GM12878 (cell line): Measurements from ENCODE around the gene SMARCB1. TPM values are rescaled to one million over a fixed set of nuclear protein-coding genes. Genes with fewer than 3 reads are reported as not detected.

Experiments
- ATAC-seq: fragments of 200-7000 bp; cut with Tn5 transposase; 3 replicates; pipeline ENCODE4 v1.9.1; 2020; ENCODE audit warnings: mild to moderate bottlenecking, moderate library complexity
- BruUV-seq: library from RNA; stranded (reverse); fragments of 400-500 nt; replicated peaks from 2 replicates; lab custom pipeline; 2021; lab: Mats Ljungman, UMichigan
- CTCF ChIA-PET: fragments of 300-600 bp; sonication (Branson Sonifier 250); formaldehyde crosslinking; extraction: SDS; loops from one replicate; lab custom pipeline; 2021; ENCODE audit warnings: inconsistent platforms; lab: Yijun Ruan, JAX
- POLR2A ChIA-PET: fragments of 350-600 bp; formaldehyde crosslinking; extraction: SDS; loops from one replicate; lab custom pipeline; 2021; ENCODE audit warnings: inconsistent platforms; lab: Charles Lee
- RAD21 ChIA-PET: fragments of 300-600 bp; sonication (Branson Sonifier 250); formaldehyde crosslinking; loops from one replicate; lab custom pipeline; 2023; ENCODE audit warnings: antibody characterized with exemption; ENCODE audit not compliant: unreplicated experiment; lab: Charles Lee
- SMC1A ChIA-PET: fragments of 300-600 bp; sonication (Branson Sonifier 250); formaldehyde crosslinking; loops from one replicate; lab custom pipeline; 2023; ENCODE audit not compliant: unreplicated experiment, uncharacterized antibody; lab: Charles Lee
- DNase-seq: peaks from one replicate; pipeline ENCODE4 v3.0.0-alpha.2; 2011; ENCODE audit warnings: low read depth, low spot score
- FAIRE-seq: peaks from 3 replicates; lab custom pipeline; 2011; peaks lifted over from hg19 to GRCh38; lab: Jason Lieb, UNC
- H2AFZ ChIP-seq: 2 replicates; pipeline ENCODE4 v1.6.0; 2011; ENCODE audit warnings: low read depth, low read length, control low read depth; ENCODE audit not compliant: control insufficient read depth
- H3K27ac ChIP-seq: 2 replicates; pipeline ENCODE4 v1.5.1; 2011; ENCODE audit warnings: control low read depth; ENCODE audit not compliant: control insufficient read depth, insufficient read depth
- H3K27me3 ChIP-seq, 2 experiments: replicated peaks in 1 of 2; 2 replicates each; pipeline versions ENCODE4 v1.6.0 to v1.6.1; 2011; ENCODE audit warnings: low read length in 1 of 2; ENCODE audit not compliant: control insufficient read depth in 2 of 2, insufficient read depth in 2 of 2
- H3K36me3 ChIP-seq, 2 experiments: 2 replicates each; pipeline ENCODE4 v1.5.1; 2011; ENCODE audit warnings: low read length in 1 of 2; ENCODE audit not compliant: control insufficient read depth in 2 of 2, insufficient read depth in 2 of 2
- H3K4me1 ChIP-seq: 2 replicates; pipeline ENCODE4 v1.6.1; 2011; ENCODE audit warnings: mild to moderate bottlenecking, low read length, moderate library complexity, mixed read lengths; ENCODE audit not compliant: control insufficient read depth, insufficient read depth
- H3K4me2 ChIP-seq: 2 replicates; pipeline ENCODE4 v1.6.0; 2011; ENCODE audit warnings: control low read depth; ENCODE audit not compliant: control insufficient read depth, insufficient read depth
- H3K4me3 ChIP-seq: fragments of 200-600 bp; sonication (generic); 2 replicates; pipeline ENCODE4 v1.5.1; 2016
- H3K79me2 ChIP-seq: 2 replicates; pipeline ENCODE4 v1.6.0; 2011; ENCODE audit warnings: low read length; ENCODE audit not compliant: control insufficient read depth, insufficient read depth
- H3K9ac ChIP-seq: 2 replicates; pipeline ENCODE4 v1.8.0; 2011; ENCODE audit warnings: low read length, control low read depth, mixed read lengths; ENCODE audit not compliant: control insufficient read depth, insufficient read depth
- H3K9me3 ChIP-seq: replicated peaks from 3 replicates; pipeline ENCODE4 v1.5.1; 2011; ENCODE audit warnings: mild to moderate bottlenecking, low read length; ENCODE audit not compliant: control insufficient read depth, insufficient read depth
- H4K20me1 ChIP-seq: 2 replicates; pipeline ENCODE4 v1.6.0; 2011; ENCODE audit not compliant: control insufficient read depth, insufficient read depth
- BRCA1 ChIP-seq: IDR thresholded peaks from 2 replicates; pipeline ENCODE4 v1.6.1; 2011; ENCODE audit warnings: low read depth, low read length, improper control_type of control experiment
- CEBPB ChIP-seq, 2 experiments: fragments of 150-350 bp in 1 of 2; IDR thresholded peaks; 2 replicates each; pipeline ENCODE4 v1.6.1; 2012 to 2014; ENCODE audit warnings: low read depth in 2 of 2, low read length in 2 of 2, borderline replicate concordance in 1 of 2, inconsistent platforms in 1 of 2
- E2F8 ChIP-seq: fragments of 450-650 bp; IDR thresholded peaks from 2 replicates; pipeline ENCODE4 v1.6.1; 2018; ENCODE audit warnings: mild to moderate bottlenecking, low read depth, moderate library complexity; ENCODE audit not compliant: partially characterized antibody
- EGR1 ChIP-seq, 2 experiments: IDR thresholded peaks; 1 replicate in 1 of 2; 2 replicates in 1 of 2; pipeline ENCODE4 v1.6.1; 2011 to 2012; ENCODE audit warnings: low read depth in 2 of 2, low read length in 2 of 2, borderline replicate concordance in 1 of 2, mild to moderate bottlenecking in 1 of 2, moderate library complexity in 1 of 2
- ELK1 ChIP-seq: IDR thresholded peaks from 2 replicates; pipeline ENCODE4 v1.6.1; 2012; ENCODE audit warnings: low read depth, low read length, improper control_type of control experiment
- ESRRA ChIP-seq: IDR thresholded peaks from 2 replicates; pipeline ENCODE4 v1.6.1; 2012; ENCODE audit warnings: mild to moderate bottlenecking, low read length, improper control_type of control experiment
- HCFC1 ChIP-seq: fragments of 150-350 bp; IDR thresholded peaks from 2 replicates; pipeline ENCODE4 v1.6.1; 2014; ENCODE audit warnings: low read length
- IRF3 ChIP-seq: fragments of 450-650 bp; IDR thresholded peaks from 2 replicates; pipeline ENCODE4 v1.6.1; 2014; ENCODE audit warnings: mild to moderate bottlenecking
- MAX ChIP-seq: IDR thresholded peaks from 2 replicates; pipeline ENCODE4 v1.6.1; 2012; ENCODE audit warnings: low read depth, low read length, improper control_type of control experiment
- MEF2A ChIP-seq: IDR thresholded peaks from 2 replicates; pipeline ENCODE4 v1.6.1; 2011; ENCODE audit warnings: low read depth, mild to moderate bottlenecking, low read length, moderate library complexity; ENCODE audit not compliant: insufficient read depth
- NR2C1 ChIP-seq: fragments of 450-650 bp; IDR thresholded peaks from 2 replicates; pipeline ENCODE4 v1.6.1; 2017; ENCODE audit warnings: antibody characterized with exemption, mild to moderate bottlenecking, moderate library complexity
- POLR2A ChIP-seq: IDR thresholded peaks from 2 replicates; pipeline ENCODE4 v1.6.1; 2011; ENCODE audit warnings: low read depth, mild to moderate bottlenecking, low read length
- TCF7 ChIP-seq: IDR thresholded peaks from 2 replicates; pipeline ENCODE4 v1.6.1; 2014; ENCODE audit warnings: antibody characterized with exemption, borderline replicate concordance
- ZNF274 ChIP-seq: IDR thresholded peaks from one replicate; pipeline ENCODE4 v1.8.0; 2011; ENCODE audit not compliant: insufficient read length, insufficient read depth
- ZNF384 ChIP-seq: IDR thresholded peaks from 2 replicates; pipeline ENCODE4 v1.6.1; 2012; ENCODE audit warnings: low read depth, mild to moderate bottlenecking, low read length, improper control_type of control experiment, borderline replicate concordance
- ZNF622 ChIP-seq: fragments of 450-650 bp; IDR thresholded peaks from 2 replicates; pipeline ENCODE4 v1.6.1; 2017; ENCODE audit warnings: mild to moderate bottlenecking, inconsistent platforms
- WGBS: methylation state at CpG from one replicate; pipeline ENCODE4 v1.1.6; 2016; ENCODE audit warnings: low lambda C conversion rate; ENCODE audit not compliant: insufficient replicate concordance, insufficient coverage; ENCODE audit errors: missing lambda C conversion rate; 5-methylcytosine and 5-hydroxymethylcytosine counted together
- in situ Hi-C: fragments of 300-500 bp; cut with MboI; formaldehyde crosslinking; loops from 9 replicates; pipeline ENCODE4 v1.14.3; 2018; ENCODE audit warnings: mixed read lengths
- intact Hi-C: fragments of 100-400 bp; cut with micrococcal nuclease; formaldehyde crosslinking; loops from one replicate; pipeline ENCODE4 v1.14.2; 2022; ENCODE audit not compliant: unreplicated experiment
- polyA plus RNA-seq, 11 experiments: library from polyadenylated mRNA; depleted of rRNA in 4 of 11; unstranded in 6 of 11; stranded (reverse) in 5 of 11; fragments of >200 nt; fragmentation: Nextera tagmentation in 4 of 11; fragmentation: Illumina TruSeq in 1 of 11; extraction: Ambion mirVana in 4 of 11; extraction: Trizol in 1 of 11; gene quantifications; 1 replicate in 1 of 11; 2 replicates in 10 of 11; pipeline versions ENCODE4 v1.2.1 to v1.2.3, GENCODE V29; 2011 to 2016; ENCODE audit warnings: inconsistent platforms in 2 of 11, missing spikeins in 2 of 11, low read depth in 1 of 11
- total RNA-seq, 4 experiments: library from RNA; depleted of rRNA in 3 of 4; stranded (reverse); fragments of >200 nt in 3 of 4; fragmentation: Illumina TruSeq in 1 of 4; extraction: Trizol in 1 of 4; gene quantifications; 2 replicates each; pipeline versions ENCODE4 v1.2.1 to v1.2.3, GENCODE V29; 2013 to 2021

SMARCB1 gene
- total and polyA plus RNA-seq, 10 of the 15 experiments (the other 5 are each of a cell fraction or from before 2014, with no cell fraction given), result 9.1 to 215 (median 183) TPM

- TF ChIP-seq TCF7 (no peak), EGR1 (IDR thresholded peaks at IDR 0.05; ENCODE audit: borderline replicate concordance in 1 of 2, low read depth in 2 of 2, low read length in 2 of 2) (no peak), E2F8 (no peak), POLR2A (no peak), HCFC1 (no peak), ELK1 (no peak)
These were observed 29.6 kb downstream of the SMARCB1 start (continued) for GRCh38 chr22:23816156-23816976.

GRCh38 chr22:23817146-23817545, 30.4 kb downstream of the SMARCB1 start:
- ATAC-seq, result no peak
- no peak for DNase-seq
- SMC1A ChIA-PET, result interaction anchor here (1.1 kb wide), 1 partner anchor 11 kb away, joined by 3 read pairs; no protein-coding TSS in a partner anchor
- Histone ChIP-seq H3K4me2 (no peak overlapping the region), H3K9me3 (no peaks in the 10 kb centered on the region), H3K4me1 (no peaks in the 10 kb centered on the region), H2AFZ (no peak overlapping the region), H3K27ac (no peak overlapping the region), H3K79me2 (no peaks in the 10 kb centered on the region), H3K4me3 (no peak overlapping the region), H4K20me1 (no peaks in the 10 kb centered on the region; the same call in 1 of the 2 replicates), H3K27me3 (no peaks in the 10 kb centered on the region), H3K36me3 (peaks cover 11 to 34% of the 10 kb centered on the region in 2 experiments), H3K9ac (no peak overlapping the region)
- CTCF ChIA-PET, result no interaction called here
- FAIRE-seq, result no peak
- TSS peak; percentile 35 for BruUV-seq
- RAD21 ChIA-PET, result no interaction called here
- intact Hi-C loops, result no loop called here
- in situ Hi-C loops, result no loop called here
- no peak for TF ChIP-seq POLR2A
- no peak for TF ChIP-seq IRF3
- no peak for TF ChIP-seq ZNF384
- no peak for TF ChIP-seq ZNF622
- no peak for TF ChIP-seq MAX
- no peak for TF ChIP-seq NR2C1
- no peak for TF ChIP-seq ZNF274
- TF ChIP-seq CEBPB (IDR thresholded peaks at IDR 0.05; ENCODE audit: borderline replicate concordance in 1 of 2, low read depth in 2 of 2, low read length in 2 of 2), result no peak
- no peak for TF ChIP-seq MEF2A
- no peak for TF ChIP-seq ESRRA
- no peak for TF ChIP-seq HCFC1
- TF ChIP-seq BRCA1, result no peak
- WGBS, result 98% methylated on average over 6 of the region's 6 CpGs
- POLR2A ChIA-PET, result no interaction called here
